ENCODE data around the gene GAS7.

Gene GAS7

GRCh38 chr17:10105513-10106001, 92.8 kb downstream of the GAS7 start:
- DNase-seq: no peak

GRCh38 chr17:10103712-10104111, 94.7 kb downstream of the GAS7 start:
- DNase-seq: no peak

GRCh38 chr17:10102817-10103216, 95.6 kb downstream of the GAS7 start:
- no peak for DNase-seq

GRCh38 chr17:10099051-10099571, 99.3 kb downstream of the GAS7 start:
- DNase-seq: peak; percentile 37

- no peak for DNase-seq
These were observed 101.8 kb downstream of the GAS7 start for GRCh38 chr17:10096596-10096995.

GRCh38 chr17:10095295-10095694, 103.1 kb downstream of the GAS7 start:
- peak; percentile 77 for DNase-seq

GRCh38 chr17:10094797-10095196, 103.6 kb downstream of the GAS7 start:
- DNase-seq: no peak

- no peak for DNase-seq
These were observed 105.8 kb downstream of the GAS7 start for GRCh38 chr17:10092595-10092994.

- no peak for DNase-seq
These were observed 107.4 kb downstream of the GAS7 start for GRCh38 chr17:10091046-10091445.

GRCh38 chr17:10089196-10089804, 109.1 kb downstream of the GAS7 start:
- DNase-seq: no peak

GRCh38 chr17:10088444-10088843, 110.0 kb downstream of the GAS7 start:
- DNase-seq: no peak

GRCh38 chr17:10087355-10087754, 111.1 kb downstream of the GAS7 start:
- DNase-seq: no peak

- DNase-seq: no peak
These were observed 114.5 kb downstream of the GAS7 start for GRCh38 chr17:10083864-10084263.

- DNase-seq: no peak
These were observed 115.6 kb downstream of the GAS7 start for GRCh38 chr17:10082795-10083194.

- DNase-seq: no peak
These were observed 116.7 kb downstream of the GAS7 start for GRCh38 chr17:10081571-10082169.

- no peak for DNase-seq
These were observed 120.7 kb downstream of the GAS7 start for GRCh38 chr17:10077561-10078299.

GRCh38 chr17:10075919-10076318, 122.5 kb downstream of the GAS7 start:
- no peak for DNase-seq

- DNase-seq: no peak
These were observed 124.5 kb downstream of the GAS7 start for GRCh38 chr17:10073941-10074340.

GRCh38 chr17:10072556-10073425, 125.6 kb downstream of the GAS7 start:
- no peak for DNase-seq

- DNase-seq: no peak
These were observed 126.3 kb downstream of the GAS7 start for GRCh38 chr17:10072086-10072485.

GRCh38 chr17:10071141-10071540, 127.3 kb downstream of the GAS7 start:
- no peak for DNase-seq

- no peak for DNase-seq
These were observed 127.7 kb downstream of the GAS7 start for GRCh38 chr17:10070690-10071089.

- DNase-seq: no peak
These were observed 129.1 kb downstream of the GAS7 start for GRCh38 chr17:10069301-10069700.
